AG09319 (cell line): ENCODE data around the gene C6orf136.

Experiments used
- DNase-seq: peaks from one replicate; pipeline ENCODE4 v3.0.0-alpha.2; 2010; ENCODE audit warnings: low read depth; ENCODE audit errors: extremely low read depth
- TF ChIP-seq, protein P1 (sequence below): IDR thresholded peaks from 2 replicates; pipeline ENCODE4 v1.5.1; 2011; ENCODE audit warnings: low read depth, mild to moderate bottlenecking, inconsistent platforms, low read length, moderate library complexity

C6orf136 gene

DNA sequence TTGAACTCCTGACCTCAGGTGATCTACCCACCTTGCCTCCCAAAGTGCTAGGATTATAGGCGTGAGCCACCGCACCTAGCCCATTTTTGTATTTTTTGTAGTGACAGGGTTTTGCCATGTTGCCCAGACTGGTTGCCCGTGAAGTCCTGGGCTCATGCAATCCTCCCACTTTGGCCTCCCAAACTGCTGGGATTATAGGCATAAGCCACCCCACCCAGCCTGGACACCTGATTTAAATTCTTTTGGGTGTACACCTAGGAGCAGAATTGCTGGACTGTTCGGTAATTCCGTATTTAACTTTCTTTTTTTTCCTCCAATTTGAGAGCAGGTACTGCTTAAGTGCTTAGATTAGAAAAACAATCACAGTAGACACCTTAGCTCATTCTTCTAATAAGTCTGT, 49.5 kb downstream of the C6orf136 start:
- TF ChIP-seq, protein P1, sequence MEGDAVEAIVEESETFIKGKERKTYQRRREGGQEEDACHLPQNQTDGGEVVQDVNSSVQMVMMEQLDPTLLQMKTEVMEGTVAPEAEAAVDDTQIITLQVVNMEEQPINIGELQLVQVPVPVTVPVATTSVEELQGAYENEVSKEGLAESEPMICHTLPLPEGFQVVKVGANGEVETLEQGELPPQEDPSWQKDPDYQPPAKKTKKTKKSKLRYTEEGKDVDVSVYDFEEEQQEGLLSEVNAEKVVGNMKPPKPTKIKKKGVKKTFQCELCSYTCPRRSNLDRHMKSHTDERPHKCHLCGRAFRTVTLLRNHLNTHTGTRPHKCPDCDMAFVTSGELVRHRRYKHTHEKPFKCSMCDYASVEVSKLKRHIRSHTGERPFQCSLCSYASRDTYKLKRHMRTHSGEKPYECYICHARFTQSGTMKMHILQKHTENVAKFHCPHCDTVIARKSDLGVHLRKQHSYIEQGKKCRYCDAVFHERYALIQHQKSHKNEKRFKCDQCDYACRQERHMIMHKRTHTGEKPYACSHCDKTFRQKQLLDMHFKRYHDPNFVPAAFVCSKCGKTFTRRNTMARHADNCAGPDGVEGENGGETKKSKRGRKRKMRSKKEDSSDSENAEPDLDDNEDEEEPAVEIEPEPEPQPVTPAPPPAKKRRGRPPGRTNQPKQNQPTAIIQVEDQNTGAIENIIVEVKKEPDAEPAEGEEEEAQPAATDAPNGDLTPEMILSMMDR, result no peak
- no peak for DNase-seq

DNA sequence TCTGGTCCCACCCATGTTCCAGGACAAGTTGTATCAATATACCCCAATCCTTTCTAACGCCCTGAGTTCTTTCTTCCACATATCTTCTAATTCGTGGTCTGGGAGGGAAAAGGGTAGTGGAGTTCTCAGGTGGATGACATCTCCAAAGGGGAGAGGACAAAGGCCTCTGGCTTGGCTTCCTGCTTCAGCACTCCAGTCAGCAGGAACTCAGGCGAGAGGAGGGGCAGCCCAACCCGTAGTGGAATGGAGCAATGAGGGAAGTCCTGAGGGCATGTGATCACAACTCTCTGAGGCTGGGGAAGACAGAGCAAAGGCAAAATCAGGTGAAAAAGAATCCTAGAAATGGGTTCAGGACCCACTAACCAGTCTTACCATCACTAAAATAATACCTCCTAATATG, 53.4 kb downstream of the C6orf136 start:
- TF ChIP-seq, protein P1, result no peak
- no peak for DNase-seq
